Esophagus squamous epithelium (tissue), 5 donors: ENCODE data around the gene MYO3B. TPM values are rescaled to one million over a fixed set of nuclear protein-coding genes. Genes with fewer than 3 reads are reported as not detected.
"Not testable (repeated sequence)": the region's sequence is repeated elsewhere in the genome, so short reads cannot be mapped to it uniquely, and the experiment has no call there.

Experiments
- DNase-seq: peaks from one replicate; lab custom pipeline; 2025; lab: John Stamatoyannopoulos, UW
- H3K27ac ChIP-seq, 4 donors: fragments of 200-600 bp; sonication (generic); one replicate each; pipeline ENCODE4 v1.5.1; 2016 to 2019; ENCODE audit warnings: mild to moderate bottlenecking in 1 of 4
- H3K27me3 ChIP-seq, 4 donors: fragments of 200-600 bp; sonication (generic); 1 replicate in 3 of 4; 2 replicates in 1 of 4; pipeline versions ENCODE4 v1.5.1 to v1.6.0; 2017 to 2021; ENCODE audit warnings: antibody characterized with exemption in 1 of 4
- H3K36me3 ChIP-seq, 3 donors: fragments of 200-600 bp; sonication (generic); one replicate each; pipeline ENCODE4 v1.5.1; 2016 to 2019
- H3K4me1 ChIP-seq, 3 donors: fragments of 200-600 bp; sonication (generic); one replicate each; pipeline ENCODE4 v1.5.1; 2017 to 2019
- H3K4me3 ChIP-seq, 4 donors: fragments of 200-600 bp; sonication (generic); 1 replicate in 3 of 4; 2 replicates in 1 of 4; pipeline ENCODE4 v1.5.1; 2016 to 2019; ENCODE audit warnings: mild to moderate bottlenecking in 2 of 4, moderate library complexity in 1 of 4
- H3K9me3 ChIP-seq, 3 donors: fragments of 200-600 bp; sonication (generic); one replicate each; pipeline ENCODE4 v1.5.1; 2016 to 2019
- POLR2A ChIP-seq, 4 donors: fragments of 450-650 bp; IDR thresholded peaks; one replicate each; pipeline ENCODE4 v1.6.1; 2017; ENCODE audit warnings: antibody characterized with exemption in 4 of 4, mild to moderate bottlenecking in 4 of 4, moderate library complexity in 3 of 4
- WGBS, 2 donors: methylation state at CpG; one replicate each; pipeline ENCODE4 v1.1.5; 2018; 5-methylcytosine and 5-hydroxymethylcytosine counted together
- intact Hi-C: fragments of 100-400 bp; cut with DNase I; formaldehyde crosslinking; loops from one replicate; pipeline ENCODE4 v1.15.0; 2022
- total RNA-seq, 4 donors: library from RNA; depleted of rRNA; stranded (reverse); fragments of >200 nt; gene quantifications; one replicate each; pipeline ENCODE4 v1.1.0, GENCODE V29; 2016
- TF ChIP-seq, protein P1 (sequence below), 6 experiments: fragments of 450-650 bp in 4 of 6; fragments of 200-600 bp in 2 of 6; sonication (generic) in 2 of 6; IDR thresholded peaks; one replicate each; pipeline ENCODE4 v1.5.1; 2016 to 2019; ENCODE audit warnings: antibody characterized with exemption in 6 of 6, mild to moderate bottlenecking in 4 of 6, moderate library complexity in 4 of 6
- donor health status: DM: yes; HTN: yes; CAD: no.

MYO3B gene
- total RNA-seq, 4 donors from 2014 or later: 0.15 to 0.38 (median 0.18) TPM

GRCh38 chr2:170670651-170671050, 492.7 kb downstream of the MYO3B start:
- TF ChIP-seq POLR2A (IDR thresholded peaks at IDR 0.05): no peak
- Histone ChIP-seq H3K4me1 (no peaks in the 10 kb centered on the region), H3K27me3 (peaks cover 0 to 4% (median 0%) of the 10 kb centered on the region in 4 donors), H3K4me3 (no peak overlapping the region), H3K36me3 (no peaks in the 10 kb centered on the region), H3K27ac (no peak overlapping the region), H3K9me3 (no peaks in the 10 kb centered on the region)
- WGBS, 2 donors: 84 to 92% methylated on average over 2 of the region's 2 CpGs
- DNase-seq: no peak
- intact Hi-C loops: no loop called here

GRCh38 chr2:170671079-170671478, 493.1 kb downstream of the MYO3B start:
- H3K27ac ChIP-seq: no peak overlapping the region
- 84 to 88% methylated on average over 9 of the region's 9 CpGs for WGBS, 2 donors
- TF ChIP-seq, protein P1, sequence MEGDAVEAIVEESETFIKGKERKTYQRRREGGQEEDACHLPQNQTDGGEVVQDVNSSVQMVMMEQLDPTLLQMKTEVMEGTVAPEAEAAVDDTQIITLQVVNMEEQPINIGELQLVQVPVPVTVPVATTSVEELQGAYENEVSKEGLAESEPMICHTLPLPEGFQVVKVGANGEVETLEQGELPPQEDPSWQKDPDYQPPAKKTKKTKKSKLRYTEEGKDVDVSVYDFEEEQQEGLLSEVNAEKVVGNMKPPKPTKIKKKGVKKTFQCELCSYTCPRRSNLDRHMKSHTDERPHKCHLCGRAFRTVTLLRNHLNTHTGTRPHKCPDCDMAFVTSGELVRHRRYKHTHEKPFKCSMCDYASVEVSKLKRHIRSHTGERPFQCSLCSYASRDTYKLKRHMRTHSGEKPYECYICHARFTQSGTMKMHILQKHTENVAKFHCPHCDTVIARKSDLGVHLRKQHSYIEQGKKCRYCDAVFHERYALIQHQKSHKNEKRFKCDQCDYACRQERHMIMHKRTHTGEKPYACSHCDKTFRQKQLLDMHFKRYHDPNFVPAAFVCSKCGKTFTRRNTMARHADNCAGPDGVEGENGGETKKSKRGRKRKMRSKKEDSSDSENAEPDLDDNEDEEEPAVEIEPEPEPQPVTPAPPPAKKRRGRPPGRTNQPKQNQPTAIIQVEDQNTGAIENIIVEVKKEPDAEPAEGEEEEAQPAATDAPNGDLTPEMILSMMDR (IDR thresholded peaks at IDR 0.05): no peak
- TF ChIP-seq POLR2A (IDR thresholded peaks at IDR 0.05): no peak
- H3K4me3 ChIP-seq: no peak overlapping the region
- no peaks in the 10 kb centered on the region for H3K36me3 ChIP-seq
- no peaks in the 10 kb centered on the region for H3K9me3 ChIP-seq
- H3K4me1 ChIP-seq: no peaks in the 10 kb centered on the region
- intact Hi-C loops: no loop called here
- H3K27me3 ChIP-seq: peaks cover 0 to 4% (median 0%) of the 10 kb centered on the region in 4 donors
- DNase-seq: no peak

DNA sequence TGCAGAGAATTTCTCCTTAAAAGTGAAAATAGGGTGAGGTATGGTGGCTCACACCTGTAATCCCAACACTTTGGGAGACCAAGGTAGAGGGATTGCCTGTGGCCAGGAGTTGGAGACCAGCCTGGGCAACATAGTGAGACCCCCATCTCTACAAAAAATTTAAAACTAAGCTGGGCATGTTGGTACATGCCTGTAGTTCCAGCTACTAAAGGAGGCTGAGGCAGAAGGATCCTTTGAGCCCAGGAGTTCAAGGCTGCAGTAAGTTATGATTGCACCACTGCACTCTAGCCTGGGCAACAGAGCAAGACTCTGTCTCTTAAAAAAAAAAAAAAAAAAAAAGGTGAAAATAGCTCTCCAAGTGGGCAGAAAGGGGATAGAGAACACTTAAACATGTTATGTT, 496.3 kb downstream of the MYO3B start:
- H3K9me3 ChIP-seq, intact Hi-C loops, H3K36me3 ChIP-seq, H3K27ac ChIP-seq, DNase-seq, H3K4me1 ChIP-seq, H3K4me3 ChIP-seq, H3K27me3 ChIP-seq: not testable (repeated sequence)

GRCh38 chr2:170675701-170676100, 497.8 kb downstream of the MYO3B start:
- H3K27me3 ChIP-seq: peaks cover 0 to 4% (median 0%) of the 10 kb centered on the region in 4 donors
- peaks cover 0 to 12% (median 0%) of the 10 kb centered on the region in 3 donors for H3K4me1 ChIP-seq
- no peak for DNase-seq
- 60 to 77% methylated on average over 4 to 6 of the region's 6 CpGs for WGBS, 2 donors
- intact Hi-C loops: no loop called here
- TF ChIP-seq, protein P1 (IDR thresholded peaks at IDR 0.05): no peak
- no peak for TF ChIP-seq POLR2A (IDR thresholded peaks at IDR 0.05)
- no peak overlapping the region for H3K4me3 ChIP-seq
- no peak overlapping the region for H3K27ac ChIP-seq
- no peaks in the 10 kb centered on the region for H3K9me3 ChIP-seq
- no peaks in the 10 kb centered on the region for H3K36me3 ChIP-seq

DNA sequence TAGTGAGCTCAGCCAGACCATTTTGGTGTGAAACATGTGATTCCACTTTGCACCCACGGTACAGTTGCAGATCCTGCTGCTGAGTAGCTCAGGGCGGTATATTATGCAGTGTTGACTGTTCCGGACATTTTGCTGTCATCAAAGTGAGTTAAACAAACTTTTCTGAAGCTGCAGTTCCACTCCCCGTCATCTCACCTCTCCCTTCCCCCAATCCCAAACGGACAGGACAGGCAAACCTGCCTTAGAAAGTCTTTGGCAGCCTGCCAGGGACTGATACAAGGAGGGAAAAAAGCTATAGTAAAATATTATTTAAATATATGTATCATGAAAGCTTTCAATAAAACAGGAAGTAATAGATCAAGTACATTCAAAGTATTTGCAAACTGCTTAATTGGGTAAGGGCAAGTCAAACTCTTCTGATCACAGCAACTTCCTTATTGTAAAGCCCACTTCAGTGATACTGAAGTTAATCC, 501.7 kb downstream of the MYO3B start:
- DNase-seq: no peak

DNA sequence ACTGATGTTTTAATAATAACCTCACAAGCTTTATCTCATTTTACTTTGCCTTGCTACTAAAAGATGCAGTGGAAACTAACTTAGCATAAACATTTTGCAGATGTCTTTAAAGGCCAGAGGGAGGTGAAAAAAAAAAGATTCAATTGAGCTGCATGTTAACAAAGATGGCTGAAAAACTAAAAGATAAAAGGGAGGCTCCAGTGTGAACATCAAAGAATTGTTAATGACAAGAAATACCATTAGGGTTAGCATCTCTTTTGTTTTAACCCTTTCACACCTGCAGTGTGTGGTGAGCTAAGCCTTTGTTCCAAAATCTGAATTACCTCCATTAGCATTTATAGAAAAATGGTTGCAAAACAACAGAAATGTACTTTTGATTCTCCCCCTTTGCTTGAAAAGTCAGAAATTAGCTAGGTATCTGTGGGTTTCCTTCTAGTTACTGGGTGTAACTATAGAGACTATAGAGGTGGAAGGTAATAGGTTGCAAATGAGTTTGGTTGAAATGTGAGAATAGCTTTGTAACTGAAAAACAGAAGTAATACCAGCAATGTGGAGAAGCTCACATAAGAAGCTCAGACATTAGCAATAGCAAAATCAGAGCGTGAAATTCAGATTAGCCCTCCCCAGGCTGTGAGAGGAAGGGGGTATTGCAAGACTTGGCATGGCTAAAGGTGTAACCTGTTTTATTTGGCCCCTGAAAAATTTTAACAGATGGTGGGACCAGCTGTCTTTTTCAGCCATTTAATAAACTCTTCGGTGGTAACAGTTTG, 502.4 kb downstream of the MYO3B start:
- WGBS, 2 donors: 63 to 75% methylated on average over 2 of the region's 2 CpGs
- Histone ChIP-seq H3K27me3 (peaks cover 0 to 3% (median 0%) of the 10 kb centered on the region in 4 donors), H3K9me3 (no peaks in the 10 kb centered on the region), H3K4me1 (peaks cover 0 to 12% (median 0%) of the 10 kb centered on the region in 3 donors), H3K36me3 (no peaks in the 10 kb centered on the region), H3K4me3 (no peak overlapping the region), H3K27ac (no peak overlapping the region)
- no peak for DNase-seq
- intact Hi-C loops: no loop called here
- TF ChIP-seq, protein P1 (IDR thresholded peaks at IDR 0.05): no peak
- TF ChIP-seq POLR2A (IDR thresholded peaks at IDR 0.05): no peak

More for the DNA sequence above, 501.7 kb downstream of the MYO3B start:
- 15 to 33% methylated on average over 4 to 5 of the region's 5 CpGs for WGBS, 2 donors
- peaks cover 0 to 12% (median 0%) of the 10 kb centered on the region in 3 donors for H3K4me1 ChIP-seq
- TF ChIP-seq POLR2A (IDR thresholded peaks at IDR 0.05): no peak
- TF ChIP-seq, protein P1 (IDR thresholded peaks at IDR 0.05): no peak
- intact Hi-C loops: no loop called here
- no peak overlapping the region for H3K27ac ChIP-seq
- H3K27me3 ChIP-seq: peaks cover 0 to 3% (median 0%) of the 10 kb centered on the region in 4 donors
- H3K9me3 ChIP-seq: no peaks in the 10 kb centered on the region
- H3K4me3 ChIP-seq: no peak overlapping the region
- H3K36me3 ChIP-seq: no peaks in the 10 kb centered on the region
